K562 treated with DMSO at 1 percent for 4 hours (cell line): Measurements from ENCODE around the gene AKAP14. TPM values are rescaled to one million over a fixed set of nuclear protein-coding genes. Genes with fewer than 3 reads are reported as not detected.

Source experiments
- total RNA-seq: library from RNA; unstranded; fragments of 300-600 nt; gene quantifications from 2 replicates; pipeline ENCODE4 v1.2.3, GENCODE V29; 2022; ENCODE audit not compliant: insufficient read depth

Gene AKAP14
- total RNA-seq = not detected in 2 replicates

DNA sequence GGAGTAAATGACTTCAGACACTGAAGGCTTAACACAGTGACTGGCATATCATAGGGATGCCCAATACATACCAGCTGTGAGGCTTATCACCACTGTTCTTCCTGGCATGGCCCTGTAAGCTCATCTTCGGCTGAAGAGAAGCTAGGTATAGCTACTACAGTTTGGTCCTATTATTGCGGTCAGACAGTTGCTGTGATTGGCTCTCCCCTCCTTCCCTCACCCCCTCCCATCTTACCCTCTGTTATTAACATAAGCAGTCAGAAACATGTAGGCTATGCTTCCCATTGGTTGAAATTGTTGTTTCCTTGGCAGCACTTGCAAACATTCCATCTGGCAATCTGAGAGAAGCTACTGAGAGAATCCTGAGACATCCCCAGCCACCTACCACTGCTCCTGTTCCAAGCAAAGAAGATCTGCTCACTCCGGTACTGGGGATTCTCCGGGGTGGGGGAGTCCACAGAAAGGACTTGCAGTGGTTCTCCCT, at the start of gene AKAP14:
Gene AKAP14, plus strand, starts transcription at position 51 of the 484 bp plus-strand sequence. CDS start 7,331 bp downstream, outside the sequence.

DNA sequence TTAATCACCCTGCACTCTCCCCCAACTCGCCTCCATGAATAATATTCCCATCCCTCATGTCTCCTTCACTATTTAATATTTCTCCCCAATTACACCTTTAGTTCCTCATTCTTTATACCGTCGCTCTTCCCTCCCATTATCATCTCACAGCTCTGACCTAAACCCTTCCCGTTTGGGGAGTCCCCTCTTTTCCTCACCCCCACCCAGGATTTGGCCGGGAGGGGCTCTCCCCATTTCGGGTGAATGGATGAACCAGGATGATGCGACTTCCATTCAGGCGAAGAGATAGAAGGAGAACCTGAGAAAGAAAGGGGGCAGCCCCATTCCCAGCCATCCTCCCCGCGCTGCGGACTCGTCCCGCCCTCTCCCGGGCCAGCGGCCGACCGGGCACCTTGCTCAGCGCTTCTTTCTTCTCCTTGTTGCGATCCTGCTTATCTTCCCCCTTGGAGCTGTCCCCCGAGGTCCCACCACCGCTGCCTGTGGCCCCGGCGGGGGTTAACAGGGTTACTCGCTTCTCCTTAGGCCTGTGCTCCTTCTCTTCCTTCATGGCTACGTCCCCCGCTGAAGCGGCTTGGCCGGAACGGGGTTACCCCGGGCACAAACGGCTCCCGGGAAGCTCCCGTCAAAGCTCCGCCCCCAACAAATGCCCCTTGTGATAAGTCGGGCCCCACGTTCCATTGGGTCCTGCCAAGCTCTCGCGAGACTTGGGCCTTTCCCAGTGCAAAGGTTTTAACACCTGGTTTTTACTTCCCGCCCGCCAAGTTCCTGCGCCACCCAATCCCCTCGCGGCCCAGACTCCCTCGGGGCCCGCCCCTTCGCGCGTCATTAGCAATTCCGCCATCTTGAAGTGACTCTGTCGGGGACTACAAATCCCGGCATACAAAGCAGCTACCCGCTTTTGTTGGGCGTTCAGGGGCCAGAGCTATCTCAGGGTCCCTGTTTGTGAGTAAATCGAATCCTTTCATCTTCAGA, 43.0 kb upstream of the AKAP14 start, which contains the start of gene UPF3B:
Gene UPF3B, minus strand, starts transcription at position 582 of the 972 bp plus-strand sequence. Its CDS starts 35 bp downstream, at position 547.

GRCh38 chrX:119871599-119872395, 23.9 kb upstream of the AKAP14 start, which contains the start of the genes NDUFA1 and RNF113A:
TSS of gene NDUFA1 (plus strand) at chrX:119871832. CDS start at chrX:119871912, 80 bp downstream.
TSS of gene RNF113A (minus strand) at chrX:119871733. CDS start at chrX:119871613, 120 bp downstream.

GRCh38 chrX:119943185-119943988, 47.7 kb downstream of the AKAP14 start, which contains the start of gene NKAP:
TSS of gene NKAP (minus strand) at chrX:119943751. CDS start at chrX:119943605, 146 bp downstream.

Other genes with a start within 250 kb of the AKAP14 start
- 48.4 and 52.1 TPM in 2 replicates for gene SEPTIN6, start 202.7 kb upstream of the AKAP14 start, total RNA-seq
- gene SOWAHD, start 137.3 kb upstream of the AKAP14 start, total RNA-seq = not detected in 2 replicates
- gene RPL39, start 104.3 kb upstream of the AKAP14 start, total RNA-seq = 4,598 and 4,684 TPM in 2 replicates
- 26.7 and 29.2 TPM in 2 replicates for gene UPF3B, start 42.9 kb upstream of the AKAP14 start, total RNA-seq
- gene RNF113A, start 24.2 kb upstream of the AKAP14 start, total RNA-seq = 44.0 and 56.1 TPM in 2 replicates
- 88.5 and 96.3 TPM in 2 replicates for gene NDUFA1, start 24.1 kb upstream of the AKAP14 start, total RNA-seq
- 7.4 and 9.1 TPM in 2 replicates for gene NKAP, start 47.9 kb downstream of the AKAP14 start, total RNA-seq
- gene RHOXF2B, start 181.8 kb downstream of the AKAP14 start, total RNA-seq = 5.6 and 6.5 TPM in 2 replicates
- gene RHOXF1, start 220.0 kb downstream of the AKAP14 start, total RNA-seq = not detected in 2 replicates